ENCODE results near the gene ULK4. TPM values are rescaled to one million over a fixed set of nuclear protein-coding genes. Genes with fewer than 3 reads are reported as not detected.

ULK4 gene
- total and polyA plus RNA-seq, 2 of the 4 experiments (the other 2 are of a cell fraction): 2.7 to 5.0 TPM

- in situ Hi-C loops (cut with MboI; ENCODE audit: low sequenced_read_pairs) (no loop called here), dilution Hi-C loops (cut with HindIII; ENCODE audit: low sequenced_read_pairs, unreplicated experiment) (no loop called here), intact Hi-C loops (cut with micrococcal nuclease) (no loop called here)
- Histone ChIP-seq H2AFZ (replicated peaks; ENCODE audit: low read length, poor library complexity) (no peak overlapping the region), H3K4me3 (ENCODE audit: insufficient read depth, low read depth, low read length) (no peak overlapping the region), H3K4ac (ENCODE audit: low read depth, low read length) (no peak overlapping the region), H2AK5ac (ENCODE audit: low read depth, low read length) (no peak overlapping the region), H3K4me2 (ENCODE audit: low read depth, low read length) (no peak overlapping the region), H3K56ac (ENCODE audit: extremely low read depth, insufficient read depth, low read length) (no peak overlapping the region), H2AK9ac (replicated peaks; ENCODE audit: low read depth, low read length, poor library complexity) (no peak overlapping the region), H3K18ac (ENCODE audit: low read depth, low read length) (no peak overlapping the region), H4K8ac (ENCODE audit: low read depth in 2 of 2, low read length in 2 of 2) (no peak overlapping the region), H4K91ac (ENCODE audit: insufficient read depth, low read depth, low read length) (no peak overlapping the region), H2BK20ac (ENCODE audit: low read depth, low read length) (no peak overlapping the region), H3K14ac (replicated peaks; ENCODE audit: low read depth, low read length) (no peak overlapping the region), H3K9ac (ENCODE audit: low read depth, low read length) (no peak overlapping the region), H2BK120ac (ENCODE audit: low read depth, low read length) (no peak overlapping the region), H2BK15ac (ENCODE audit: low read depth, low read length) (no peak overlapping the region), H3K79me1 (ENCODE audit: low read depth in 1 of 2, low read length in 2 of 2) (no peaks in the 10 kb centered on the region), H2BK5ac (ENCODE audit: low read depth, low read length, poor library complexity, severe bottlenecking) (no peak overlapping the region), H3K23ac (ENCODE audit: low read depth, low read length) (no peak overlapping the region), H3K9me1 (ENCODE audit: insufficient read depth, low read length) (no peaks in the 10 kb centered on the region), H4K20me1 (ENCODE audit: insufficient read depth, low read length) (no peaks in the 10 kb centered on the region), H3K9me3 (ENCODE audit: control insufficient read depth, insufficient read depth, low read length) (no peaks in the 10 kb centered on the region), H3K27ac (ENCODE audit: insufficient read depth, low read length) (no peak overlapping the region), H4K5ac (ENCODE audit: low read depth, low read length) (no peak overlapping the region), H3K4me1 (ENCODE audit: control insufficient read depth, insufficient read depth, low read length) (no peaks in the 10 kb centered on the region), H3K36me3 (ENCODE audit: control insufficient read depth, insufficient read depth, low read length) (no peaks in the 10 kb centered on the region), H3K27me3 (ENCODE audit: control insufficient read depth, insufficient read depth, low read length) (no peaks in the 10 kb centered on the region)
- BruUV-seq (replicated peaks): no TSS peak
- ChIA-PET POLR2A (ENCODE audit: unreplicated experiment) (no interaction called here), CTCF (no interaction called here)
- peak; percentile 15 for DNase-seq
- no peak for ATAC-seq (ENCODE audit: low read depth)
- WGBS, 2 experiments (ENCODE audit: extremely low coverage in 2 of 2, insufficient read length in 1 of 2): no CpG with 5 or more reads among the region's 2 CpGs
- TF ChIP-seq BHLHE40 (IDR thresholded peaks at IDR 0.05; ENCODE audit: low read depth, low read length) (no peak), MAFK (IDR thresholded peaks at IDR 0.05; ENCODE audit: low read depth, low read length) (no peak), RCOR1 (IDR thresholded peaks at IDR 0.05; ENCODE audit: insufficient replicate concordance, low read length) (no peak), SMC3 (IDR thresholded peaks at IDR 0.05; ENCODE audit: low read depth, low read length) (no peak), ELK1 (IDR thresholded peaks at IDR 0.05; ENCODE audit: borderline replicate concordance, low read depth, low read length) (no peak), POLR2A (IDR thresholded peaks at IDR 0.05; ENCODE audit: low read depth, low read length) (no peak), RFX5 (IDR thresholded peaks at IDR 0.05; ENCODE audit: low read depth, low read length) (no peak), CEBPB (IDR thresholded peaks at IDR 0.05; ENCODE audit: low read depth, low read length) (no peak), NFE2L2 (IDR thresholded peaks at IDR 0.05; ENCODE audit: low read depth, low read length) (no peak), MAZ (IDR thresholded peaks at IDR 0.05; ENCODE audit: borderline replicate concordance, low read depth, low read length) (no peak), RAD21 (IDR thresholded peaks at IDR 0.05; ENCODE audit: low read length) (no peak), CTCF (conservative IDR thresholded peaks at IDR 0.05; ENCODE audit: low read depth, low read length) (no peak), FOS (IDR thresholded peaks at IDR 0.05; ENCODE audit: low read depth, low read length) (no peak), MXI1 (IDR thresholded peaks at IDR 0.05; ENCODE audit: borderline replicate concordance, low read depth, low read length) (no peak), CHD1 (IDR thresholded peaks at IDR 0.05; ENCODE audit: low read depth, low read length) (no peak), USF2 (IDR thresholded peaks at IDR 0.05; ENCODE audit: low read depth, low read length) (no peak)
Measured at GRCh38 chr3:41304593-41304992, 657.3 kb downstream of the ULK4 start.
